Spinal cord (tissue), 10 donors: ENCODE measurements around the gene NUP210. TPM values are rescaled to one million over a fixed set of nuclear protein-coding genes. Genes with fewer than 3 reads are reported as not detected.

Experiments
- DNase-seq, 6 donors: peaks; one replicate each; pipeline versions ENCODE4 v3.0.0 to v3.0.0-alpha.2; 2013 to 2015; ENCODE audit warnings: low spot score in 6 of 6, low read depth in 4 of 6
- H3K27ac ChIP-seq: one replicate; pipeline ENCODE4 v1.5.1; 2013; ENCODE audit warnings: low read depth, low read length, control low read depth
- H3K27me3 ChIP-seq: one replicate; pipeline ENCODE4 v1.6.1; 2013; ENCODE audit warnings: low read length; ENCODE audit not compliant: control insufficient read depth, insufficient read depth
- H3K36me3 ChIP-seq: one replicate; pipeline ENCODE4 v1.6.1; 2013; ENCODE audit warnings: low read length; ENCODE audit not compliant: control insufficient read depth, insufficient read depth
- H3K4me1 ChIP-seq: one replicate; pipeline ENCODE4 v1.6.1; 2013; ENCODE audit warnings: low read length; ENCODE audit not compliant: control insufficient read depth, insufficient read depth
- H3K4me3 ChIP-seq: one replicate; pipeline ENCODE4 v1.5.1; 2013; ENCODE audit warnings: low read depth, low read length, control low read depth
- H3K9me3 ChIP-seq: one replicate; pipeline ENCODE4 v1.6.1; 2013; ENCODE audit warnings: low read length; ENCODE audit not compliant: control insufficient read depth, insufficient read depth
- WGBS: methylation state at CpG from one replicate; pipeline ENCODE4 v1.1.5; 2013; ENCODE audit warnings: missing lambda C conversion rate; ENCODE audit not compliant: insufficient coverage; 5-methylcytosine and 5-hydroxymethylcytosine counted together
- polyA plus RNA-seq, 2 donors: library from polyadenylated mRNA; unstranded; fragments of 120-200 nt; gene quantifications; one replicate each; pipeline ENCODE4 v1.2.1, GENCODE V29; 2013; ENCODE audit not compliant: insufficient read length in 2 of 2
- total RNA-seq, 2 donors: library from RNA; depleted of rRNA in 1 of 2; stranded (reverse); fragments of 120-200 nt in 1 of 2; fragments of >200 nt in 1 of 2; gene quantifications; one replicate each; pipeline versions ENCODE4 v1.2.3 to v1.2.4, GENCODE V29; 2013 to 2014
- donor health status: healthy.

Gene NUP210
- total and polyA plus RNA-seq, 4 donors, result 9.6 to 19.2 (median 13.1) TPM

GRCh38 chr3:13399603-13400002, 20.5 kb downstream of the NUP210 start:
- H3K36me3 ChIP-seq, result peaks cover 40% of the 10 kb centered on the region
- H3K27me3 ChIP-seq, result no peaks in the 10 kb centered on the region
- H3K9me3 ChIP-seq, result no peaks in the 10 kb centered on the region
- H3K4me3 ChIP-seq, result no peak overlapping the region
- no peak overlapping the region for H3K27ac ChIP-seq
- DNase-seq, result no peak
- H3K4me1 ChIP-seq, result peaks cover 11% of the 10 kb centered on the region
- WGBS, result 92% methylated on average over 11 of the region's 12 CpGs

GRCh38 chr3:13397316-13397715, 22.8 kb downstream of the NUP210 start:
- H3K4me3 ChIP-seq, result no peak overlapping the region
- H3K27me3 ChIP-seq, result no peaks in the 10 kb centered on the region
- DNase-seq, result no peak
- 94% methylated on average over 8 of the region's 8 CpGs for WGBS
- H3K36me3 ChIP-seq, result peaks cover 53% of the 10 kb centered on the region
- peaks cover 5% of the 10 kb centered on the region for H3K4me1 ChIP-seq
- H3K27ac ChIP-seq, result no peak overlapping the region
- H3K9me3 ChIP-seq, result no peaks in the 10 kb centered on the region

- WGBS, result 83% methylated on average over 4 of the region's 4 CpGs
- Histone ChIP-seq H3K36me3 (peaks cover 73% of the 10 kb centered on the region), H3K9me3 (no peaks in the 10 kb centered on the region), H3K27ac (no peak overlapping the region), H3K4me1 (no peaks in the 10 kb centered on the region), H3K4me3 (no peak overlapping the region), H3K27me3 (no peaks in the 10 kb centered on the region)
- DNase-seq, result no peak
These were observed 25.8 kb downstream of the NUP210 start for GRCh38 chr3:13394363-13394762.

GRCh38 chr3:13393427-13394360, 26.4 kb downstream of the NUP210 start:
- 87% methylated on average over 11 of the region's 11 CpGs for WGBS
- no peak for DNase-seq

GRCh38 chr3:13391308-13391707, 28.8 kb downstream of the NUP210 start:
- Histone ChIP-seq H3K36me3 (peaks cover 78% of the 10 kb centered on the region), H3K4me3 (no peak overlapping the region)
- WGBS, result 80% methylated on average over 6 of the region's 7 CpGs

More at GRCh38 chr3:13393427-13394360, 26.4 kb downstream of the NUP210 start:
- H3K27me3 ChIP-seq, result no peaks in the 10 kb centered on the region
- no peak overlapping the region for H3K4me3 ChIP-seq
- H3K27ac ChIP-seq, result no peak overlapping the region
- no peaks in the 10 kb centered on the region for H3K9me3 ChIP-seq
- peaks cover 75% of the 10 kb centered on the region for H3K36me3 ChIP-seq
- H3K4me1 ChIP-seq, result peaks cover 2% of the 10 kb centered on the region

GRCh38 chr3:13389378-13389777, 30.7 kb downstream of the NUP210 start:
- no peaks in the 10 kb centered on the region for H3K9me3 ChIP-seq
- H3K4me1 ChIP-seq, result peaks cover 14% of the 10 kb centered on the region
- H3K36me3 ChIP-seq, result peaks cover 72% of the 10 kb centered on the region
- H3K27ac ChIP-seq, result no peak overlapping the region
- H3K4me3 ChIP-seq, result no peak overlapping the region
- DNase-seq, result no peak
- 84% methylated on average over 7 of the region's 7 CpGs for WGBS
- H3K27me3 ChIP-seq, result no peaks in the 10 kb centered on the region

More at GRCh38 chr3:13391308-13391707, 28.8 kb downstream of the NUP210 start:
- DNase-seq, result no peak
- no peak overlapping the region for H3K27ac ChIP-seq
- no peaks in the 10 kb centered on the region for H3K9me3 ChIP-seq
- H3K27me3 ChIP-seq, result no peaks in the 10 kb centered on the region
- peaks cover 6% of the 10 kb centered on the region for H3K4me1 ChIP-seq

GRCh38 chr3:13388816-13389215, 31.3 kb downstream of the NUP210 start:
- Histone ChIP-seq H3K36me3 (peaks cover 68% of the 10 kb centered on the region), H3K4me3 (no peak overlapping the region), H3K27ac (no peak overlapping the region), H3K4me1 (peaks cover 14% of the 10 kb centered on the region), H3K27me3 (no peaks in the 10 kb centered on the region), H3K9me3 (no peaks in the 10 kb centered on the region)
- 72% methylated on average over 11 of the region's 13 CpGs for WGBS
- DNase-seq, result no peak

GRCh38 chr3:13385373-13385965, 34.7 kb downstream of the NUP210 start:
- Histone ChIP-seq H3K4me1 (peaks cover 14% of the 10 kb centered on the region), H3K27me3 (no peaks in the 10 kb centered on the region), H3K4me3 (no peak overlapping the region), H3K36me3 (peaks cover 44% of the 10 kb centered on the region), H3K9me3 (no peaks in the 10 kb centered on the region), H3K27ac (no peak overlapping the region)
- WGBS, result 51% methylated on average over 2 of the region's 3 CpGs
- DNase-seq, result peak in 1 of 6 donors; percentile 24

GRCh38 chr3:13380971-13381370, 39.2 kb downstream of the NUP210 start:
- Histone ChIP-seq H3K27me3 (no peaks in the 10 kb centered on the region), H3K9me3 (no peaks in the 10 kb centered on the region), H3K27ac (no peak overlapping the region), H3K4me3 (no peak overlapping the region), H3K4me1 (peaks cover 11% of the 10 kb centered on the region), H3K36me3 (peaks cover 41% of the 10 kb centered on the region)
- peak in 1 of 6 donors; percentile 12 for DNase-seq
